ENCODE results near the gene SMPD3. TPM values are rescaled to one million over a fixed set of nuclear protein-coding genes. Genes with fewer than 3 reads are reported as not detected.

Gene SMPD3
- total RNA-seq, 1 donor from 2014 or later = 64.8 TPM

DNA sequence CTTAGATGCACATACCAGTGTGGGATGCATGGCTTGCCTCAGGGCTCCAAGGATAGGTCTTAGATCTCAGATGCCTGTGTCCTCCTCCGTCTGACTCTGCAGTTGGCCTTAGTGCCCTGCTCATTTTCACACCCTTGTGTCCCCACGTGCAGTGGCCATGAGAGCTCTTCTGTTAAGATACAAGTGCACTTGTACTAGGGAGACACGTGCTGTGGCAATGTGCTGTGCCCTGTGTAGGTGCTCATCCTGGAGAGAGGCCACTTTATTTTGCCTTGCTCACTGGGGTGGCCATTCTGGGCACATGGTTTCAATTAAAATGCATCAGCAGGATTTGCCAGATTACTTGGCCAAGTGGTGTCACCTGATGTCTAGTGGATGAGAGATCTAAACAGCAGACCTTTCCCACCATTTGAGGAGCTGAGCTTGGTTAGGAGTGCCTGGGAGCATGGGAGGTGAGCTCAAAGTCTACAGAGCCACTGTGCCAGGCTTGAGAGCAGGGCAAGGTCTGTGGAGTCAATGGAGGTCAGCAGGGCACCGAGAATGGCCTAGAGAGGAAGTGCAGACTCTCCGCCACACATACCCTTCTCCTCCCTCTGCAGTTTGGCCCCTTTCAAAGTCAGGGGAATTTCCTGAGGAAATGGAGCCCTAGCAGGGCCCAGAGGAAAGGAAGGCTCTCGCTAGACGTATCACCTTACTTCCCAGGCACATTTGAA is 25.2 kb upstream of the SMPD3 start:
- DNase-seq (ENCODE audit: low spot score in 2 of 2) (no peak), FAIRE-seq (no peak)

DNA sequence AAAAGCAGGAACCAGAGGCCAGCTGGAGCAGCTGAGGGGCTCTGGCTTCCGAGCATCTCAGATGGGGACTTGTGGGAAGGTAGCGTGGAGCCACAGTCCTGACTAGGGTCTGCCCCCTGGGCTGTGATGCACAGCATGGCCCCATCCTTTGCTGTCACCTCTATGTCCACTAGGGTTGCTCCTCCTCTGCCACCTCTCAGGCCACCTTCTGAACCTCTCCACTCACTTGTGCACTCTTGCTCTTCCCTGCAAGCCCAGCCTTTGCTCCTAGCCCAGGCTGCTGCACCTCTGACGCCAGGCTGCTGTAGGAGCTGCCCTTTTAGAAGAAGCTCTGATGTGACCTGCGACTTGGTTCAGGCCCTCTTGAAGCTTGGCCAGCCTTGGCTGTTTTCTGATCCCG is 24.3 kb upstream of the SMPD3 start:
- FAIRE-seq (no peak), DNase-seq (ENCODE audit: low spot score in 2 of 2) (no peak)

- FAIRE-seq (no peak), DNase-seq (ENCODE audit: low spot score in 2 of 2) (no peak)
These were observed 22.3 kb upstream of the SMPD3 start for GRCh38 chr16:68470461-68471150.

DNA sequence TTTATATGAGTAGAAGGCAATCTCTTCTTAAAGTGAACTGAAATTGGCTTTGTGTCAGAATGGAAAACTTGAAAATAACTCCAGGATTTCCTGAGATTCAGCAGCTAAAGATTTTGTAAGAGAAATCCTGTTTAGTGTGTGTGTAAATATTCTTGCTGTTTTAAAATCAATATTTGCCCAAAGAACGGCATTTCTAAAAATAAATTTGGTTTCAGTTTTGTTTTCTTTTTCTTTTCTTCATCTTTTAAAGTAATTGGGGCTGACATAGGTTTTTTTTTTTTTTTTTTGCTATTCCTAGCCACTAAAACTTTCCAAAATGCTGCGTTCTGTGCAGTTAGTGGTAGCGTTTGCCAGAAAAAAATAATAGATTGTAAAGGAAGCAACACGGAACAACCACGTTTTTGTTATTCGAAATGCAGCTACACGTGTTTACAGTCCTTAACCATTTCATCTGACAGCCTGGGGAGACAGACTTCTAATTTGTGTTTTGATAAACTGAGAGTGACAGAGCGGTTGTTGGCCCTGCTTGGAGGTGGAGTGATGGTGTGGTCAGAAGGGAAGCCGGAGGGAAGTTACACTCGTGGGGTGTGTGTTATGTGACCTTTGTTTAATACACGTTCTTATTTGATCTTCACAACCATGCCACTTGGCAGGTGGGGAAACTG is 21.6 kb upstream of the SMPD3 start:
- no peak for DNase-seq (ENCODE audit: low spot score in 2 of 2)
- FAIRE-seq = no peak

DNA sequence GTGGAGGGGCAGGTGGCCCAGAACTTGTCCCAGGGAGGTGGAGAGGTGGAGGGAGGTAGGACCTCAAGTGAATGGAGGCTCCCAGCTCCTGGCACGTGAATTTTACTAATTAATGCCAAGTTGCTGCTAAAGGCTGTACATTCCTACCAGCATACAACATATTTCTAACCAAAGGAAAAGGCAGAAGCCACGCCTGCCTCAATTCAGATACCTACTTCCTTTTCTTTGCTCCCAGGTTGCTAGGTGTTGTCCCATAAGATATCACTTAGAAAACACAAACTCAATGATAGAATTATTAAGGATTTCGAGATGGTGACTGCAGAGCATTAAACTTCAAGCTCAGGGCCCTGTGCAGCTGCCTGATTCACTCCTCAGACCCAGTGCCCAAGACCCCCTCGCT is 20.5 kb upstream of the SMPD3 start:
- DNase-seq (ENCODE audit: low spot score in 2 of 2) (no peak), FAIRE-seq (no peak)

GRCh38 chr16:68466174-68466573 is 17.9 kb upstream of the SMPD3 start:
- FAIRE-seq (no peak), DNase-seq (ENCODE audit: low spot score in 2 of 2) (no peak)

DNA sequence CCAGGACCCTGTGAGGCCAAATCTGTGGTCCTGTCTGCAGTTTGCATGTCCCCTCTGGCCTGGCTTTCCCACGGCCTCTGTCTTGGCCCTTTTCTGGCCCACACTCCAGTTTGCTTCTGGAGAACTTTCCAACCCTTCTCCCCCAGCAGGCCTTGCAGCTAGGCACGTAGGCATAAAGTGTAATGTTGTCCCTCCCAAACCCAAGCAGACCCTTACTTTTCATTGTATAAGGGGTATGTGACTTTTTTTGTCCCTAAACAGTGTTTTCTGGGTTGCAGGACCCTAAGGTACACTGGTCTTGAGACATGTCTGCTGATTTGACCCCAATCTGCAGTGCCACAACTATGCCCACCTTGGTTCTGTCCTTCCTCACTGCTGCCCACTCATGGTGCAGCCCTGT is 15.6 kb upstream of the SMPD3 start:
- no peak for FAIRE-seq

GRCh38 chr16:68460067-68460466 is 11.8 kb upstream of the SMPD3 start:
- no peak for DNase-seq (ENCODE audit: low spot score in 2 of 2)
- no peak for FAIRE-seq

More for the DNA sequence above, 15.6 kb upstream of the SMPD3 start:
- DNase-seq (ENCODE audit: low spot score in 2 of 2) = no peak

- FAIRE-seq = no peak
- DNase-seq (ENCODE audit: low spot score in 2 of 2) = no peak
These were observed 11.1 kb upstream of the SMPD3 start for GRCh38 chr16:68459457-68459856.

GRCh38 chr16:68458551-68458950 is 10.2 kb upstream of the SMPD3 start:
- FAIRE-seq (no peak), DNase-seq (ENCODE audit: low spot score in 2 of 2) (no peak)

- FAIRE-seq = no peak
- DNase-seq (ENCODE audit: low spot score in 2 of 2) = no peak
These were observed 9.8 kb upstream of the SMPD3 start for GRCh38 chr16:68458101-68458500.

- FAIRE-seq (no peak), DNase-seq (ENCODE audit: low spot score in 2 of 2) (no peak)
These were observed 7.3 kb upstream of the SMPD3 start for GRCh38 chr16:68455631-68456030.

DNA sequence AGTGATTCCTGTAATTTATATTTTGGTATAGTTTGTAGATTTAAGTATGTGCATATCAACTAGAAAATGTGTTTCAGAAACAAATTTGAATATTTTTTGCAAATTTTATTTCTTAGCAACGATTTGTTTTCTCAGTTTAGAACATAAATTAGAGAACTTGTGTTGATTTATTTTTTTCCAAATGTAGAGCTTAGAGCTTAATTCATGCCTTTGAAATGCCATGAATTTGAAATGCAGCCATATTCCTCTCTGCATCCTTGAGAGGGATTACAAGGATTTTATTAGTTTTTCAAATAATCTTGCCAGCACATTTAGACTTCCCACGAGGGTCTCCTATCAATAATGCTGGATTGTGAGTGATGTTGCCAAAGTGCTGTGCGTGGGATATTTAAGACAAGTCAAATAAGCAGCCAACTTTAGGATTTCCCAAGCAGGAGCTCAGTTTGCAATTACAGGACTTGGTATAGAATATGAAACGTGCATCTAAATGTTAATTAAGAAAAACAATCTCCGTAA is 6.7 kb upstream of the SMPD3 start:
- DNase-seq (ENCODE audit: low spot score in 2 of 2) = no peak
- FAIRE-seq = no peak

GRCh38 chr16:68453816-68454215 is 5.5 kb upstream of the SMPD3 start:
- no peak for DNase-seq (ENCODE audit: low spot score in 2 of 2)
- no peak for FAIRE-seq

GRCh38 chr16:68452176-68452575 is 3.9 kb upstream of the SMPD3 start:
- FAIRE-seq = no peak

GRCh38 chr16:68451676-68452075 is 3.4 kb upstream of the SMPD3 start:
- DNase-seq (ENCODE audit: low spot score in 2 of 2) (no peak), FAIRE-seq (no peak)

More at GRCh38 chr16:68452176-68452575, 3.9 kb upstream of the SMPD3 start:
- no peak for DNase-seq (ENCODE audit: low spot score in 2 of 2)

- FAIRE-seq (no peak), DNase-seq (ENCODE audit: low spot score in 2 of 2) (no peak)
These were observed 2.5 kb upstream of the SMPD3 start for GRCh38 chr16:68450741-68451255.

GRCh38 chr16:68447653-68448359 is 502 bp downstream of the SMPD3 start:
- peak in 1 of 2 donors; percentile 16 for DNase-seq (ENCODE audit: low spot score in 2 of 2)
- no peak for FAIRE-seq

GRCh38 chr16:68446681-68447652 is 1.3 kb downstream of the SMPD3 start:
- peak in 1 of 2 donors; percentile 10 for DNase-seq (ENCODE audit: low spot score in 2 of 2)

More at GRCh38 chr16:68446681-68447652, 1.3 kb downstream of the SMPD3 start:
- no peak for FAIRE-seq
